ENCODE data around the gene SELENOI. TPM values are rescaled to one million over a fixed set of nuclear protein-coding genes. Genes with fewer than 3 reads are reported as not detected.

SELENOI gene
- total RNA-seq, 2 experiments from 2014 or later: 27.7 to 31.5 TPM

- H3K27me3 ChIP-seq (ENCODE audit: control insufficient read depth in 1 of 2, insufficient read depth in 2 of 2, low read length in 2 of 2): no peaks in the 10 kb centered on the region
- ChIA-PET POLR2A (interaction anchor here (0.6 kb wide), 1 partner anchor 511 kb away, joined by 3 read pairs; no protein-coding TSS in a partner anchor), CTCF (no interaction called here)
- H3K9me3 ChIP-seq (ENCODE audit: control insufficient read depth in 1 of 2, insufficient read depth in 1 of 2, low read length in 2 of 2): no peaks in the 10 kb centered on the region
- intact Hi-C loops (cut with DNase I, micrococcal nuclease): loop anchor here in 1 of 2 experiments (5.0 to 10.0 kb wide), 4 partner anchors 39 to 666 kb away; partner anchors contain the start of genes CENPA, DTNB and RAB10
- ATAC-seq (ENCODE audit: poor library complexity) (no peak), DNase-seq (no peak)
- TF ChIP-seq, protein P1, sequence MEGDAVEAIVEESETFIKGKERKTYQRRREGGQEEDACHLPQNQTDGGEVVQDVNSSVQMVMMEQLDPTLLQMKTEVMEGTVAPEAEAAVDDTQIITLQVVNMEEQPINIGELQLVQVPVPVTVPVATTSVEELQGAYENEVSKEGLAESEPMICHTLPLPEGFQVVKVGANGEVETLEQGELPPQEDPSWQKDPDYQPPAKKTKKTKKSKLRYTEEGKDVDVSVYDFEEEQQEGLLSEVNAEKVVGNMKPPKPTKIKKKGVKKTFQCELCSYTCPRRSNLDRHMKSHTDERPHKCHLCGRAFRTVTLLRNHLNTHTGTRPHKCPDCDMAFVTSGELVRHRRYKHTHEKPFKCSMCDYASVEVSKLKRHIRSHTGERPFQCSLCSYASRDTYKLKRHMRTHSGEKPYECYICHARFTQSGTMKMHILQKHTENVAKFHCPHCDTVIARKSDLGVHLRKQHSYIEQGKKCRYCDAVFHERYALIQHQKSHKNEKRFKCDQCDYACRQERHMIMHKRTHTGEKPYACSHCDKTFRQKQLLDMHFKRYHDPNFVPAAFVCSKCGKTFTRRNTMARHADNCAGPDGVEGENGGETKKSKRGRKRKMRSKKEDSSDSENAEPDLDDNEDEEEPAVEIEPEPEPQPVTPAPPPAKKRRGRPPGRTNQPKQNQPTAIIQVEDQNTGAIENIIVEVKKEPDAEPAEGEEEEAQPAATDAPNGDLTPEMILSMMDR (IDR thresholded peaks at IDR 0.05): no peak
- Mint-ChIP-seq H3K4me1 (ENCODE audit: low read depth) (peaks cover 15% of the 10 kb centered on the region), H3K27ac (no peak overlapping the region), H3K9me3 (no peaks in the 10 kb centered on the region), H3K4me3 (no peak overlapping the region), H3K36me3 (ENCODE audit: low read depth) (peaks cover 6% of the 10 kb centered on the region), H3K27me3 (no peaks in the 10 kb centered on the region)
- H3K4me3 ChIP-seq (ENCODE audit: low read length): no peak overlapping the region
- H3K36me3 ChIP-seq (ENCODE audit: insufficient read depth, low read length): no peaks in the 10 kb centered on the region
- H3K4me1 ChIP-seq (ENCODE audit: insufficient read depth, low read length): peaks cover 11% of the 10 kb centered on the region
- H3K27ac ChIP-seq (ENCODE audit: low read depth in 1 of 2, low read length in 2 of 2): no peak overlapping the region
Measured at GRCh38 chr2:26340831-26341230, 5.1 kb upstream of the SELENOI start.

DNA sequence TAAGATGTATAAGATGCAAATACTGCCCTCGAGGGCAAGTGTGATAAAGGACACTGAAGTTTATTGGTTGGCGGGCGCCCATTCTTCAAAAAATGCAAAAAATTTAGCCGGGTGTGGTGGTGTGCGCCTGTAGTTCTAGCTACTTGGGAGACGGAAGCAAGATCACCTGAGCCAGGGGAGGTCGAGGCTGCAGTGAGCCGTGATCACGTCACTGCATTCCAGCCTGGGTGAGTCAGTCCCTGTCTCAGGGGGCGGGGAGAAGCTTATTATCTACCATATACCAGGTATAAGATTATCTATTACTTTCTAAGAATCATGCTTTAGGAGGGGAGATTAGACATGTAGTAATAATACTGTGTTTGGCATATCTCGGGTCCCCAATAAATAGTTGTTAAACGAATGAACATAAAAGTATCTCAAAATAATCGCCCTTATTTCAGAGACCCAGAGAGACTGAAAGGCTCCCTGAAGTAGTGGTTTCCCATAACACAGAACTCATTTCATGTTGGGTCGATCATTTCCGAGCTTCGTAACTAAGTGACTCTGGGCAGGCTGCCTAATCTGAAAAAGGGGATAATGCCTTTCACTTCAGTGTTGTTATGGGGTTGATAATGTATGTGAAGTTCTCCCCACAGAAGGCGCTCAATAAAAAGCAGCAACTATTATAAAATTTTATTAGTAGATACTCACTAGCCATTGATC, 1.2 kb upstream of the SELENOI start:
- Histone ChIP-seq H3K36me3 (ENCODE audit: insufficient read depth, low read length) (no peaks in the 10 kb centered on the region), H3K4me3 (ENCODE audit: low read length) (peak overlapping the region; percentile 96), H3K27ac (ENCODE audit: low read depth in 1 of 2, low read length in 2 of 2) (peak overlapping the region; percentile 91 to 92), H3K9me3 (ENCODE audit: control insufficient read depth in 1 of 2, insufficient read depth in 1 of 2, low read length in 2 of 2) (no peaks in the 10 kb centered on the region), H3K27me3 (ENCODE audit: control insufficient read depth in 1 of 2, insufficient read depth in 2 of 2, low read length in 2 of 2) (no peaks in the 10 kb centered on the region), H3K4me1 (ENCODE audit: insufficient read depth, low read length) (peaks cover 17% of the 10 kb centered on the region)
- CTCF ChIA-PET: interaction anchor here (0.7 kb wide), 1 partner anchor 160 kb away, joined by 3 read pairs; no protein-coding TSS in a partner anchor
- intact Hi-C loops (cut with DNase I, micrococcal nuclease): loop anchor here (5.0 to 10.0 kb wide), 9 partner anchors 42 to 1182 kb away; partner anchors contain the start of genes ASXL2 (in 2 of the 2), RAB10 (in 2 of the 2), CENPA (in 1 of the 2) and DTNB (in 1 of the 2)
- Mint-ChIP-seq H3K4me3 (peak overlapping the region; percentile 97), H3K4me1 (ENCODE audit: low read depth) (peaks cover 38% of the 10 kb centered on the region), H3K27me3 (no peaks in the 10 kb centered on the region), H3K27ac (peak overlapping the region; percentile 97), H3K9me3 (no peaks in the 10 kb centered on the region), H3K36me3 (ENCODE audit: low read depth) (peaks cover 21% of the 10 kb centered on the region)
- POLR2A ChIA-PET: interaction anchor here (1.2 to 4.7 kb wide), 10 partner anchors 8 to 1985 kb away, joined by 3 to 52 read pairs (median 6); partner anchors contain the start of genes ASXL2, HADHA, HADHB and ITSN2
- TF ChIP-seq, protein P1 (IDR thresholded peaks at IDR 0.05): no peak
- ATAC-seq (ENCODE audit: poor library complexity): no peak
- peak in 4 of 14 experiments; percentile 6 to 31 (median 13) for DNase-seq

- Histone ChIP-seq H3K4me3 (ENCODE audit: low read length) (peak overlapping the region; percentile 96), H3K27ac (ENCODE audit: low read depth in 1 of 2, low read length in 2 of 2) (peak overlapping the region; percentile 91 to 92), H3K4me1 (ENCODE audit: insufficient read depth, low read length) (peaks cover 18% of the 10 kb centered on the region), H3K36me3 (ENCODE audit: insufficient read depth, low read length) (no peaks in the 10 kb centered on the region), H3K9me3 (ENCODE audit: control insufficient read depth in 1 of 2, insufficient read depth in 1 of 2, low read length in 2 of 2) (no peaks in the 10 kb centered on the region), H3K27me3 (ENCODE audit: control insufficient read depth in 1 of 2, insufficient read depth in 2 of 2, low read length in 2 of 2) (no peaks in the 10 kb centered on the region)
- TF ChIP-seq, protein P1 (IDR thresholded peaks at IDR 0.05): no peak
- ChIA-PET CTCF (no interaction called here), POLR2A (interaction anchor here (0.5 to 4.7 kb wide), 18 partner anchors 9 to 1985 kb away, joined by 3 to 52 read pairs (median 4); partner anchors contain the start of genes AGBL5, ASXL2, HADHA and HADHB)
- ATAC-seq (ENCODE audit: poor library complexity) (peak; percentile 0), DNase-seq (no peak)
- Mint-ChIP-seq H3K4me1 (ENCODE audit: low read depth) (peaks cover 38% of the 10 kb centered on the region), H3K27me3 (no peaks in the 10 kb centered on the region), H3K4me3 (peak overlapping the region; percentile 97), H3K9me3 (no peaks in the 10 kb centered on the region), H3K27ac (peak overlapping the region; percentile 97), H3K36me3 (ENCODE audit: low read depth) (peaks cover 21% of the 10 kb centered on the region)
- intact Hi-C loops (cut with DNase I, micrococcal nuclease): loop anchor here (5.0 to 10.0 kb wide), 8 partner anchors 48 to 1183 kb away; partner anchors contain the start of genes ASXL2 (in 2 of the 2), CENPA (in 1 of the 2), DTNB (in 1 of the 2) and HADHA (in 1 of the 2)
Measured at GRCh38 chr2:26345283-26345544, 729 bp upstream of the SELENOI start.

Data from CD4-positive, alpha-beta T cell (primary cell).